ENCODE results near the gene MXRA8. TPM values are rescaled to one million over a fixed set of nuclear protein-coding genes. Genes with fewer than 3 reads are reported as not detected.

MXRA8 gene
- total RNA-seq, 1 donor from 2014 or later: 106 TPM

DNA sequence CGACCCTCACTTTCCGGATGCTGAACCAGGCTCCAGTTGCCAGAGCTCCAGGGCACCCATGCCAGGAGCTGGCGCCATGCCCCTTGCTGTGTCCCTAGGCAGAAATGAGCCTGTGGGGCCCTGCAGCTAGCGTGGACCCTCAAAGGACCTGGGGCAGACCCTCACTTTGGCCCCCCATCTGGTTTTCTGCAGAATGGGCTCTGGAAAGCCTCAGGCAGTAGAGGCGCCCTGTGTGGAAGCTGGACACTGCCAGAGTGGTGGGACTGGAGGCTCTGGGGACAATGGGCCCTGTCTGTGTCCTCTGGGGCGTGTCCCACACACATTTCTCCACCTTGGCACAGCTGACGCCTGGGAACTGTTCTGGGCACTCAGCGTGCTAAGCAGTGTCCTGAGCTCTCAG is 22.9 kb upstream of the MXRA8 start:
- TF ChIP-seq, protein P1, sequence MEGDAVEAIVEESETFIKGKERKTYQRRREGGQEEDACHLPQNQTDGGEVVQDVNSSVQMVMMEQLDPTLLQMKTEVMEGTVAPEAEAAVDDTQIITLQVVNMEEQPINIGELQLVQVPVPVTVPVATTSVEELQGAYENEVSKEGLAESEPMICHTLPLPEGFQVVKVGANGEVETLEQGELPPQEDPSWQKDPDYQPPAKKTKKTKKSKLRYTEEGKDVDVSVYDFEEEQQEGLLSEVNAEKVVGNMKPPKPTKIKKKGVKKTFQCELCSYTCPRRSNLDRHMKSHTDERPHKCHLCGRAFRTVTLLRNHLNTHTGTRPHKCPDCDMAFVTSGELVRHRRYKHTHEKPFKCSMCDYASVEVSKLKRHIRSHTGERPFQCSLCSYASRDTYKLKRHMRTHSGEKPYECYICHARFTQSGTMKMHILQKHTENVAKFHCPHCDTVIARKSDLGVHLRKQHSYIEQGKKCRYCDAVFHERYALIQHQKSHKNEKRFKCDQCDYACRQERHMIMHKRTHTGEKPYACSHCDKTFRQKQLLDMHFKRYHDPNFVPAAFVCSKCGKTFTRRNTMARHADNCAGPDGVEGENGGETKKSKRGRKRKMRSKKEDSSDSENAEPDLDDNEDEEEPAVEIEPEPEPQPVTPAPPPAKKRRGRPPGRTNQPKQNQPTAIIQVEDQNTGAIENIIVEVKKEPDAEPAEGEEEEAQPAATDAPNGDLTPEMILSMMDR (IDR thresholded peaks at IDR 0.05; ENCODE audit: insufficient read depth, low read length, poor library complexity, severe bottlenecking): no peak
- Histone ChIP-seq H3K4me3 (ENCODE audit: low read depth, low read length) (no peak overlapping the region), H3K27me3 (ENCODE audit: control insufficient read depth, insufficient read depth, low read length) (no peaks in the 10 kb centered on the region), H3K36me3 (ENCODE audit: control insufficient read depth, insufficient read depth, low read length) (peaks cover 1% of the 10 kb centered on the region)
- DNase-seq (ENCODE audit: low read depth): no peak

DNA sequence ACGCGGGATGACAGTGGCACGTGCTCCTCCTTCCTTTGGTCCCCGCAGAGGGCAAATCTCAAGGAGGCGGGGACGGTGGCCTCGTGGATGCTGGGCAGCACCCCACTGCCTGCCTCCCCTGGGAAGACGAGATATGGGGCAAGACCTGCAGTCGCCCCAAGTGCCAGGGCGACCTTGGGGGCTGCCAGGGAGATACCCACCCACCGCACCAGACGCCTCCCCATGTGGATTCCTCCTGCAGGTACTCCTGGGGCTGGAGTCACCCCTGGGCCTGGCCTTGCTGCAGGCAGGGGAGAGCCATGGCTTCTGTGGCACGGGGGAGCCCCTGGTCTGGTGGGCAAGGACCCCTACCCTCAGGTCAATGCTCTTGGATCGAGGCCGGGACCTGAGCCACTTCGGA is 22.5 kb upstream of the MXRA8 start:
- Histone ChIP-seq H3K27me3 (ENCODE audit: control insufficient read depth, insufficient read depth, low read length) (no peaks in the 10 kb centered on the region), H3K4me3 (ENCODE audit: low read depth, low read length) (no peak overlapping the region), H3K36me3 (ENCODE audit: control insufficient read depth, insufficient read depth, low read length) (peaks cover 1% of the 10 kb centered on the region)
- TF ChIP-seq, protein P1 (IDR thresholded peaks at IDR 0.05; ENCODE audit: insufficient read depth, low read length, poor library complexity, severe bottlenecking): no peak
- DNase-seq (ENCODE audit: low read depth): no peak

DNA sequence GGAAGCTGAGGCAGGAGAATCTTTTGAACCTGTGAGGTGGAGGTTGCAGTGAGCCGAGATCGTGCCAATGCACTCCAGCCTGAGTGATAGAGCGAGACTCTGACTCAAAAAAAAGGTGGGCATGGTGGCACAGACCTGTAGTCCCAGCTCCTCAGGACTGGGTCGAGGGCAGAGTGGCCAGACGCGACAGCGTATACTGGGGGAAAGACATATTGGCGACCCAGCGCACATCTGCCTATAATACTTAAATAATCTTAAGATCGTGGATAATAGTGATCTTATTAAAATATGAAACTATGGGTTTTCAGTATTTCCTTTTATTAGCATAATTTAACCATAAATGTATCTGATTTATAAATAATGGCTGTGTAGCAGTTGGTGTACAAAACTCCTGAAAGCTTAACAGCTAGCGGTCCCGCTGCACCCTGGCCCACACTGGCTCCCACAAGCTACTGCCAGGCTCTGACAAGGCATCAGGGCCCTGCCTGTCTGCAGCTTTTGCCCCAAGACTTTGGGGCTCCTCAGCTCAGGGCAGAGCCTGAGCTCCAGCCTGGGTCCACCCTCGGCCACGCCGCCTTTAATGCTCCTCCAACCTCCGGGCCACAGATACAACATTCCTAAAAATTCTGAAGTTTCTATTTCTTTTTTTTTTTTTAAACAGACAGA is 19.3 kb upstream of the MXRA8 start:
- TF ChIP-seq, protein P1 (IDR thresholded peaks at IDR 0.05; ENCODE audit: insufficient read depth, low read length, poor library complexity, severe bottlenecking): no peak
- Histone ChIP-seq H3K4me3 (ENCODE audit: low read depth, low read length) (no peak overlapping the region), H3K36me3 (ENCODE audit: control insufficient read depth, insufficient read depth, low read length) (no peaks in the 10 kb centered on the region), H3K27me3 (ENCODE audit: control insufficient read depth, insufficient read depth, low read length) (no peaks in the 10 kb centered on the region)
- no peak for DNase-seq (ENCODE audit: low read depth)

DNA sequence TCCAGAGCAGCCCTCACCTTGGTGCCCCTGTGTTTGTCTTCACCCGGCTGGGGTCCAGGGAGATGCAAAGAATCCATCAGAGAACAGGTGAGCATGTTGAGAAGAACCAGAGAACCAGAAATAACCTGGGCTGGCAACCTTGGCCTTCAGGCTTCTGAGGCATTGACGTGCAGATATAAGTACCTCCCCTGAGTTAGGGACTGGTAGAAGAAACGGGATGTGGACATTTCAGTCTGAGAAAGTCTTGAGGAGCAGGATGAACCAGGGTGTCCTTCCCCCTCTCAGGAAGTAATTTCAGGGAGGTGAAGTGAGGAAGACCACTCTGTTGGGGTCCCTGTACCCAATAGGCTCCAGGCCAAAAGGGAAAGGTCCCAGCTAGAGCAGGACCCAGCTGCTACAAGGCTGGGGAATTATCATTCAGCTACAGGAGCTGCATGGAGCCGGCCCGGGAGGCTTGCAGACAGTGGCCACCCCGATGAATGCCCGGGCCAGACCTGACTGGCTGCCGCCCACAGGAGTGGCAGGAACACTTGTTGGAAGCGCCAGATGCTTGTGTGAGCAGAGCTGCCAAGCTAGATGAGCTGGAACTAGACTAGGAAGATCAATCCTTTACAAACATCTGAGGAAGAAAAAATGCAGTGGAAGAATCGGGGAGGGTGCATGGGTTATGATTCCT is 18.3 kb upstream of the MXRA8 start:
- Histone ChIP-seq H3K4me3 (ENCODE audit: low read depth, low read length) (no peak overlapping the region), H3K36me3 (ENCODE audit: control insufficient read depth, insufficient read depth, low read length) (no peaks in the 10 kb centered on the region), H3K27me3 (ENCODE audit: control insufficient read depth, insufficient read depth, low read length) (no peaks in the 10 kb centered on the region)
- TF ChIP-seq, protein P1 (IDR thresholded peaks at IDR 0.05; ENCODE audit: insufficient read depth, low read length, poor library complexity, severe bottlenecking): no peak
- DNase-seq (ENCODE audit: low read depth): no peak

DNA sequence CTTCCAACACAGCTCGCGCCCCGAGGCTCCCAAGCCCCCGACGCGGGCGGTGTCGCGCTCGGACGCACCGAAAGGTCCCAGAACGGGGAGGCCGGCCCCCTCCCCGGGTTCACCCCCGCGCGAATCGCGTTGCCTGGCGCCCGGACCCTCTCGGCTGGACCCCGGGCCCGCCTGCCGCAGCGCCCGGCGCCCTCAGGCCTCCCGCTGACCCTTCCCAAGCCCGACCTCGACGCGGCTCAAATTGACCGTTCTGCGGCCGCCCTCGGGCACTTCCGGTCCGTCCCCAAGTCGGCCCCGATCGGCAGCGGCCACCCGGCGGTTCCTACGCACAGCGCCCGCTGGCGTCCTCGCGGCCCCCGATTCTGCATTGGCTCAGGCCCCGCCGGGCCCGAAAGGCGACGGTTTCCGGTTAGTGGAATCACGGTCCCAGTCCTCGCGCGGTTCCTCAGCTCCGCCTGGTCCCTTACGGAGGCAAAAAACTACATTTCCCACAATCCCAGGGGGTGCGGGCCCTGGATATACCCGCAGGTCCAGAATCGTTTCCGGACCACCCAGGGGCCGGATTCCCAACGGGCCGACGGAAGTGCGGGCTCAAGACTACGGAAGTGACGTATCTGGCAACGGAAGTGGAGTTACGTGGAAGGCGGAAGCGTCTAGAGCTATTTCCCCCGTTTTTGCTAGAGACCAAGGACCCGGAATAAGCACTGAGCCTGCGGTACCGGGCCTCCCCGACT is 16.7 kb upstream of the MXRA8 start, which contains the start of gene AURKAIP1:
Gene AURKAIP1, minus strand, starts transcription at position 279 of the 734 bp plus-strand sequence. CDS start 451 bp downstream, outside the sequence.
- Histone ChIP-seq H3K27me3 (ENCODE audit: control insufficient read depth, insufficient read depth, low read length) (no peaks in the 10 kb centered on the region), H3K4me3 (ENCODE audit: low read depth, low read length) (peak within 1 kb of the TSS; percentile 96), H3K36me3 (ENCODE audit: control insufficient read depth, insufficient read depth, low read length) (no peaks in the 10 kb centered on the region)
- TF ChIP-seq, protein P1 (IDR thresholded peaks at IDR 0.05; ENCODE audit: insufficient read depth, low read length, poor library complexity, severe bottlenecking): peak; percentile 17
- peak; percentile 99 for DNase-seq (ENCODE audit: low read depth)
